Neural cell (in vitro differentiated cells): ENCODE results near the gene CELSR3.

ENCODE experiments used
- CTCF ChIP-seq: fragments of 450-650 bp; IDR thresholded peaks from 2 replicates; pipeline ENCODE4 v1.5.1; 2014; ENCODE audit warnings: antibody characterized with exemption, mild to moderate bottlenecking, moderate library complexity; ENCODE audit not compliant: poor library complexity, severe bottlenecking
- TAF1 ChIP-seq: IDR thresholded peaks from 2 replicates; pipeline ENCODE4 v1.6.1; 2012; ENCODE audit warnings: low read depth

- TF ChIP-seq CTCF (no peak), TAF1 (no peak)
Measured at GRCh38 chr3:48630833-48631232, 31.9 kb downstream of the CELSR3 start.
